ENCODE results near the gene TIAM2.
A peak's percentile ranks its signal among the peaks of the same experiment; 100 is the strongest.

TIAM2 gene

GRCh38 chr6:155141512-155141911 lies 146.4 kb downstream of the TIAM2 start:
- no peak for DNase-seq

- DNase-seq = no peak
These were observed 147.3 kb downstream of the TIAM2 start for GRCh38 chr6:155142168-155143028.

DNA sequence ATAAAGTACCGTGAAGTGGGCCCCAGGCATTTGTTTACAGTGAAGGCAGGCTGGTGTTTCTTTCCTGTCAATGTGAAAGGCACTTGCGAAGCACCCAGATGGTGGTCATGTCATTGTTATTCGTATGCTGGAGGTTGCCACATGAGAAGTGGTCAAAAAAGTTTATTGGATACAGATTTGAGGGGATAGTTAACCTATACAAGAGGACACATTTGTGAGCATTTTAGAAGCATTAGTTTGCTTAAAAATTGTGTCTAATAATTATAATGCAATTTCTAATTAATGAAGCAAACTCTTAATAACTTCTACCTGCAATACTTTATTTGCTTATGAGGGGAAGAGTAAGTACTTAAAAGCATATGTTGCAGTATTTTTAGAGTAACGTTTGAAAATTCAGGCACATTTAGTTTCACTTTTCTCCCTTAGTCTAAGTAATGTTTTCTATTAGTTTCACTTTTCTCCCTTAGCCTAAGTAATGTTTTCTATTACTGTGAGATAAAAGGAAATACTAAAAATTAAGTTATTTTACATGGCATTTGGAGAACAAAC lies 148.0 kb downstream of the TIAM2 start:
- no peak for DNase-seq

DNA sequence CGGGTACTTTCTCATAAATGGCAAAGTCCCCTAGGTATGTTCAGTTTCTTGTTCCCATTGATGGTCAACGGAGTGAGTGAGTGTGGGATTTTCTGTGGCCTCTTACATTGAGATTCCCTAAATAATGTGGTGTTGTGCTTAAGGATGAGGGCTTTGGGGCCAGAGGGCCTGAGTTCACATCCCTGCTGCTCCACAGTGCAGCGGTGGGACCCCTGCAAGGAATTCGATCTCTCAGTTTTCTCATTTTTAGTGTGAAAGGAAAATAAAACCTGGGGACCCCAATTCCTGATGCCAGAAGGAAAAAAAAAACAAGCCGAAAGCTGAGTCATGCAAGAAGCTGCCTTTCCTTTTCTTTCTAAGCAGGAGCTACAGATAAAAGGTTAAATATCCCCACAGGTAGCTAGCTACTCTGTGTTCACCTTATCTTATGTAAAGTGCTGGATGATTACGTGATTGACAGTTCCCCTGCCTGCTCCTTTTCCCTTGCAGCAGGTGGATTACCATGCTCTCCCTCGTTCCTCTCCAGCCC lies 148.5 kb downstream of the TIAM2 start:
- no peak for DNase-seq

DNA sequence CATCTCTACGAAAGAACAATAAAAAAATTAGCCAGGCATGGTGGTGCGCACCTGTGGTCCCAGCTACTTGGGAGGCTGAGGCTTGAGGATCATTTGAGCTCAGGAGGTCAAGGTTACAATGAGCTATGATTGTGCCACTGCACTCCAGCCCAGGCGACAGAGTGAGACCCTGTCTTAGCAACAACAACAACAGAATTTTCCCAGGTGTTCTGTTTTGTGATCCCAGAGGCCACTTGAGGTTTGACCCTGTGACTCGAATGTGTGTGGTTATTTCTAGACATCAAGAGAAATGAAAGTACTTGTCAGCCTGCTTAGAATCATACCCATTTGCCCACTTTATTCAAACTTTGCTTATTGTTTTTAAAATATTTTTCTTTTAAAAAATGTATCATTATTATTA lies 151.1 kb downstream of the TIAM2 start:
- no peak for DNase-seq

GRCh38 chr6:155147958-155148663 lies 153.0 kb downstream of the TIAM2 start:
- no peak for DNase-seq

- no peak for DNase-seq
These were observed 156.0 kb downstream of the TIAM2 start for GRCh38 chr6:155150967-155151671.

DNA sequence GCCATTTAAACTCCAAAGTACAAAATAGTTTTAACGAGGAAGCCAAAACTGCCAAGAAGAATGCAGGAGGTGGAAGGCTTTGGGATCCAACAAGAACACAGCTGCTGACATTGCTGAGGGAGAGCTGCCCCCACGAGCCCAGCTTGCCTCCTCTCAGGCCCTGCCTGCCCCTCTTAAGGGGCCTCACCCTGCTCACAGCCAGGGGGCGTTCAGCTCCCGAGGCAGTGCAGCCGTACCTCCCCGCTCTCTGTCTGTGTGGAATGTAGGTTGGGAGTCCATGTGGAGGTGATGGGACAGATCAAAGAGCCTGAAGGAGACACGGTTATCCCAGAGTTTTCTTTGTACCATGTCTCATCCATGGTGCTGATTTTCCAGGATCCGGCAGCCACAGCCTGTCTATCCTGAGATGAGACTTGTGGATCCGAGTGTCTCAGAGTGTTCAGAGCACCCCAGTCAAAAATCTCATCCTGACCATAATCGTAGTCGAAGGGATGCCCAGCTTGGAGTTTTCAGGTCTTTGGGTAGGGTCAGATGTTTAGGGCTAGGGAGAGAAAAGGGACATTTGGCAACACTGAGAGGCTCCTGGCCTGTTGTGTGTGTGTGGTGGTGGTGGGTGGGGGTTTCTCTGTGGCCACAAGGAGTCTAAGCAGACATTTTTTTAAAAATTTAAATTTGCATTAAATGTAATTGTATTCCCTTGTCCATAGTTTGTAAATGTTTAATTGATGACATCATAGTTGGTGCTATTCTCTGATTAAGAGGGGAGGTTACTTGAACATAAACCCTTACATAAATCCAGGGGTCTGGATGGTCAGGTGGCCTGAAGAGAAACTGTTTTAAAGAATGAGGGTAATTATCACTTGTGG lies 157.3 kb downstream of the TIAM2 start:
- no peak for DNase-seq

DNA sequence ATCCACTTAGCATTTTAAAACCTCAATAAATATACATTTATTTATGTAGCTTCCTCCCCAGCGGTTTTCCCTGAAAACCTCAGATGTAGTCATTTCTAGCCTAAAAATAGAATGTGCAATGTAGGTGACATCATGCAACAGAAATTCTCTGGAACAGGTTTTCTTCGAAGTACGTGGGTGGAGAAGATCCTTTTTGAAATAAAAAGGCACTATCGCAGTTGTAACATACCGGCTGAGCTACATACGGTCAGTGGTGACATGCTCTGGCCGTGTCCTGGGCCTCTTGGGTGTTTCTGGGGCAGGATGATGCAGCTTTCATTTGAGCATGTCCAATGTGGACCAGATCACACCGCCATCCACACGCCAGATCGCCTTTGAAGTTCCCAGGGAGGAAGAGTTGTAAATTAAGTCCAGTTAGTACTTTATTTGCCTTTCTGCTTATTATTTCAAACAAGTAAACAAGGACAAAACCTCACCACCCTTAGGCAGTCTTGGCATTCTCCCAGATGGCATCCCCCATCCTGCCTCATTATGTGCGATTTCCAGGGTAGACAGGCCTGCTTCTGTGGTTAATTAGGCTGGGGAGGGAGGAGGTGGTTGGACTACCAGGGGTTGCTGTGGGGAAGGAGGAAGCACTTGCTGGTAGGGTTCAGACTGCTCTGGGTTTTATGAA lies 159.2 kb downstream of the TIAM2 start:
- peak; percentile 88 for DNase-seq

- DNase-seq = peak; percentile 39
These were observed 160.8 kb downstream of the TIAM2 start for GRCh38 chr6:155155787-155156447.

GRCh38 chr6:155157101-155157500 lies 162.0 kb downstream of the TIAM2 start:
- peak; percentile 59 for DNase-seq

GRCh38 chr6:155158030-155158843 lies 163.1 kb downstream of the TIAM2 start:
- peak; percentile 74 for DNase-seq

DNA sequence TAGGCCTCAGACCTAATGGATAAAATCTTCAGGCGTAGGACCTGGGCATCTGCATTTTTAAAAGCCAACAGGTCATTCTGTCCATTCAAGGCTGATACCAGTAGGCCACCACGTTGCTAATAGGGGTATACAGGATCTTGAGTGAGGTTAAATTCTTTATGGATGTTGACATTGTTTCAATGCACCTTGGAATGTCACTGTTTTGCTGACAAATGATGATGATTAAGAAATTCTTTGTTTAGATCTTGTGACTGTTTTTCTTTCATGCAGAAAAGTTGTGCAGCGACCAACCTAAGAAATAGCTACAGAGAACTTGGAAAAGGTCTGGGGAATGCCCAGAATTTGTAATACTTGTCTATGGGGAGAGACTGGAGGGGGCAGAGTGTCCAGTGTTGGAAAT lies 167.6 kb downstream of the TIAM2 start:
- no peak for DNase-seq

GRCh38 chr6:155163601-155164000 lies 168.5 kb downstream of the TIAM2 start:
- no peak for DNase-seq

- no peak for DNase-seq
These were observed 170.1 kb downstream of the TIAM2 start for GRCh38 chr6:155165029-155165710.

DNA sequence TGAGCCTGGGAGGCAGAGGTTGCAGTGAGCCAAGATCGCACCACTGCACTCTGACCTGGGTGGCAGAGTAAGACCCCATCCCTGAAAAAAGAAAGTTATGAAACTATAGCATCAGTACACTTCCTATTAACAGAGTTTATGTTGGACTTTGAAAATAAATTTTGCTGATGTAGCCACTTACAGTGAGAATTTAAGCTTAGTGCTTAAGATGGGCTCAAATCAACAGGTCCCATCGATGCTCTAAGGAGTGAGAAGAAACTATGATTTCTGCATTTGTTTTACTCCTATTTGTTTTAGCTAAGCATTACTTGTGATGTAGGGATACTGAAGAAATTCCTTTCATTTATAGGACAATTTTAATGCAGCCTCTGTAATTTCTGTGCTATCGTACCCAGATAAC lies 175.4 kb downstream of the TIAM2 start:
- DNase-seq = no peak

DNA sequence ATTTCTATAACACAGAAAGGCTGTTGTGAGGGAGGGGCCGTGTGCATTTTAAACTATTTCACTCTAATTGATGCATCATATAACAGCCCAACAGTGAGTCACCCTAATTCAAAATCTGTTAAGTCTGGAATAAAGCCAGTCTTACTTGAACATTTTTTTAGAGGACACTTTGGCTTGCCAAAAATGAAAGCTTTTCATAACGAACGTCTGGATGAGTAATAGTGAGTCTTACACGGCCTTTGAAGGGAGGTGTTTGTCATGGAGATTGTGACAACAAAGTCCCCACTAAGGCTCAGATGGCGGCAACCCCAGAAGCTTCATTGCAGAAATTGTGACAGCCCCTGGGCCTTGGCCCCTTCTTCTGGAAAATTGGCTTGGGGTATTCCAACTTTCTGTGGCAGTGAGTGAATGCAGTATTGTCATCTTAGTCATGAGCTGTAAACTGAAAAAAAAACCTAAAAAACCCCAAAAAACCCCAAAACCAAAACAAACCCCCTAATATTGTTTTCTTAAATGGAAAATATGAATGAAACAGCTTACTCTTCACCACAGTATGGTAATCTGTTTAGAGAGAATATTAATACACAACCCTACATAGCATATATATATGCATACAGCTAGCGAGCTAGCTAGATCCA lies 176.1 kb downstream of the TIAM2 start:
- DNase-seq = peak; percentile 96

DNA sequence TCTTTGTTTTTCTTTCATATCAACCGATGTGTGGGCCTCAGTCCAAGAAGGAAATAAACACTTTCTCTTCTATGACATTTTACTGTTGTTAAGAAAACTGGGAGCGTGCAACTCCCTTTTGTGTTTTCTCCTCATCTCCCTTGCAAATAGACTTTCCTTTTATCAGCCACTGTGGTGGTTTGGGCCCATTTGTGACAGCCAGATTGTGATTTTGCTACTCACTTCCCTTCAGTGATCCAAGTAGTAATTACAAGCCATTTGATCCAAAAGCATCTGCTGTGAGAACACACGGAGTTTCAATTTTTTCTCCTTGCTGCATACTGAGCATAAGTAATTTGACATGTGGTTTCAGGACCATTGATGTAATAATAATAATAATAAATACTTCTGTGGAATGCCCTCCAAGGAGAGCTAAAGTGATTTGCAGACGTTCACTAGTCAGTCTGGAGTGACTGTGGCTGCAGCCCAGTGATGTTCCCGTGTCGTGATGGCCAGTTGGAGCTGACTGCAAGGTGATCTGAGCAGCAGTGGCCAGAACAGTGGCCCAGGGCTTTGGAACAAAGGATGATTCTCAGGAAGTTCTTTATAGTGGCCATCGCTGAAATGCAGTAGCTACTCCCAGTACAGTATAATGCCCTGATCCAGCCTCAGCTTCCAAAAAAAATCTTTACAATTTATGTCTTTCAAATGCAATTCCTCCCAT lies 176.8 kb downstream of the TIAM2 start:
- peak; percentile 34 for DNase-seq
